Measurements from ENCODE around the gene FGF8. TPM values are rescaled to one million over a fixed set of nuclear protein-coding genes. Genes with fewer than 3 reads are reported as not detected.

The FGF8 gene
- total RNA-seq, 1 experiment from 2014 or later: not detected

DNA sequence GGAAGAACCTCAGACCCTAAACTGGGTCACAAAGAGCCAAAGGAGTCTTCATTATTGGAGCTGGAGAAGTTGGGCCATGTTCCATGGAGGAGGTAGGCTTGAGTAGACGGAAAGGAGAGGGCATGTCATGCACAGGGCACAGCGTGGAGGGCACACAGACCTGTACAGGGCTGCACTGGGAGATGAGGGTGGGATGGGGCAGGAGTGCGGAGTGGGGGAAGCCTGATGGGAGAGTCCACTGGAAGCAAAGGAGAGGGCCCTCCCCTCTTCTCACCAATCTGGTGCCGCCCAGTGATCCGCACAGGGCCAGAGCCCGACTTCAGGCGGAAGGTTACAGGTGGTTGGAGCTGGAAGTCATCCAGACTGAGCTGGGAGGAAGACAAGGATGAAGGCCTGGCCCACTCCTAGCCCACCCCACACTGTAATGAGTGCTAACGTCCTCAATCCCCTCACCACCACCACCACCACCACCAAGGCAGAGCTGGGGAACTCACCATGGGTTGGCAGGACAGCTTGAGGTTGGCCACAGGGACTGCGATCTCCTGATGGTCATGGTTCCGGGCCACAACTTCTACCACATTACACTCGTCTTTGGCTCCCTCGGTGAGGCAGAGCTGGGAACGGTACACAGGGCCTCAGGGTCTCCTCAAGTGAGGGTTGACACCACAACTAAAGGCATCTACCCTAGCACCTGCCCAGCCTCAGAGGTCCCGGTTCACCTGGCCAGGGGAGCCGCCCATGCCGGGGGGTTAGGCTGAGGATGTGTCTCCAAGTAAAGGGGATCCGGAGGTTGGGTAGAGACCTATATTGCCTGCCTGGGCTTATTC lies 6.3 kb upstream of the FGF8 start:
- peak overlapping the region; percentile 43 for H3K27ac ChIP-seq (ENCODE audit: low read depth, low read length, poor library complexity, severe bottlenecking)
- CTCF ChIA-PET: interaction anchor here (0.5 to 1.0 kb wide), 3 partner anchors 95 to 315 kb away, joined by 3 to 4 read pairs (median 4); no protein-coding TSS in a partner anchor
- POLR2A ChIA-PET (ENCODE audit: low non-redundant PET): no interaction called here
- no peaks in the 10 kb centered on the region for H3K9me3 ChIP-seq (ENCODE audit: low read depth, low read length, poor library complexity, severe bottlenecking)
- no peaks in the 10 kb centered on the region for H3K27me3 ChIP-seq (replicated peaks; ENCODE audit: insufficient read depth, low read depth, low read length, poor library complexity)
- H3K4me1 ChIP-seq (ENCODE audit: insufficient read depth, low read length, poor library complexity, severe bottlenecking): peaks cover 26% of the 10 kb centered on the region
- peaks cover 30% of the 10 kb centered on the region for H3K36me3 ChIP-seq (ENCODE audit: insufficient read depth, low read length, poor library complexity, severe bottlenecking)
- no TSS peak for BruUV-seq (replicated peaks)
- intact Hi-C loops (cut with micrococcal nuclease; ENCODE audit: unreplicated experiment): loop anchor here (1.0 to 5.0 kb wide), 2 partner anchors 35 to 567 kb away; partner anchors contain the start of gene OGA
- no peak for DNase-seq (ENCODE audit: low spot score)
- TF ChIP-seq, protein P1, sequence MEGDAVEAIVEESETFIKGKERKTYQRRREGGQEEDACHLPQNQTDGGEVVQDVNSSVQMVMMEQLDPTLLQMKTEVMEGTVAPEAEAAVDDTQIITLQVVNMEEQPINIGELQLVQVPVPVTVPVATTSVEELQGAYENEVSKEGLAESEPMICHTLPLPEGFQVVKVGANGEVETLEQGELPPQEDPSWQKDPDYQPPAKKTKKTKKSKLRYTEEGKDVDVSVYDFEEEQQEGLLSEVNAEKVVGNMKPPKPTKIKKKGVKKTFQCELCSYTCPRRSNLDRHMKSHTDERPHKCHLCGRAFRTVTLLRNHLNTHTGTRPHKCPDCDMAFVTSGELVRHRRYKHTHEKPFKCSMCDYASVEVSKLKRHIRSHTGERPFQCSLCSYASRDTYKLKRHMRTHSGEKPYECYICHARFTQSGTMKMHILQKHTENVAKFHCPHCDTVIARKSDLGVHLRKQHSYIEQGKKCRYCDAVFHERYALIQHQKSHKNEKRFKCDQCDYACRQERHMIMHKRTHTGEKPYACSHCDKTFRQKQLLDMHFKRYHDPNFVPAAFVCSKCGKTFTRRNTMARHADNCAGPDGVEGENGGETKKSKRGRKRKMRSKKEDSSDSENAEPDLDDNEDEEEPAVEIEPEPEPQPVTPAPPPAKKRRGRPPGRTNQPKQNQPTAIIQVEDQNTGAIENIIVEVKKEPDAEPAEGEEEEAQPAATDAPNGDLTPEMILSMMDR (conservative IDR thresholded peaks at IDR 0.05; ENCODE audit: low read depth, low read length): no peak
- no peak for TF ChIP-seq EZH2 (IDR thresholded peaks at IDR 0.05; ENCODE audit: borderline replicate concordance, low read depth, low read length, poor library complexity, severe bottlenecking)
- peak overlapping the region; percentile 72 for H3K4me3 ChIP-seq (ENCODE audit: low read depth, low read length, poor library complexity, severe bottlenecking)

- ChIA-PET POLR2A (ENCODE audit: low non-redundant PET) (no interaction called here), CTCF (interaction anchor here (0.5 to 1.3 kb wide), 12 partner anchors 11 to 1246 kb away, joined by 3 to 35 read pairs (median 4); partner anchors contain the start of gene HIF1AN)
- Histone ChIP-seq H3K4me3 (ENCODE audit: low read depth, low read length, poor library complexity, severe bottlenecking) (peak overlapping the region; percentile 72), H3K9me3 (ENCODE audit: low read depth, low read length, poor library complexity, severe bottlenecking) (no peaks in the 10 kb centered on the region), H3K4me1 (ENCODE audit: insufficient read depth, low read length, poor library complexity, severe bottlenecking) (peaks cover 26% of the 10 kb centered on the region), H3K27ac (ENCODE audit: low read depth, low read length, poor library complexity, severe bottlenecking) (no peak overlapping the region), H3K36me3 (ENCODE audit: insufficient read depth, low read length, poor library complexity, severe bottlenecking) (peaks cover 24% of the 10 kb centered on the region), H3K27me3 (replicated peaks; ENCODE audit: insufficient read depth, low read depth, low read length, poor library complexity) (peaks cover 5% of the 10 kb centered on the region)
- intact Hi-C loops (cut with micrococcal nuclease; ENCODE audit: unreplicated experiment): loop anchor here (1.0 to 5.0 kb wide), 2 partner anchors 36 to 566 kb away; partner anchors contain the start of gene OGA
- no TSS peak for BruUV-seq (replicated peaks)
- DNase-seq (ENCODE audit: low spot score): no peak
- TF ChIP-seq, protein P1 (conservative IDR thresholded peaks at IDR 0.05; ENCODE audit: low read depth, low read length): no peak
- no peak for TF ChIP-seq EZH2 (IDR thresholded peaks at IDR 0.05; ENCODE audit: borderline replicate concordance, low read depth, low read length, poor library complexity, severe bottlenecking)
Observed at GRCh38 chr10:101781655-101781983, 5.7 kb upstream of the FGF8 start.

- Histone ChIP-seq H3K27me3 (replicated peaks; ENCODE audit: insufficient read depth, low read depth, low read length, poor library complexity) (peaks cover 10% of the 10 kb centered on the region), H3K4me1 (ENCODE audit: insufficient read depth, low read length, poor library complexity, severe bottlenecking) (peaks cover 26% of the 10 kb centered on the region), H3K27ac (ENCODE audit: low read depth, low read length, poor library complexity, severe bottlenecking) (no peak overlapping the region), H3K9me3 (ENCODE audit: low read depth, low read length, poor library complexity, severe bottlenecking) (no peaks in the 10 kb centered on the region), H3K36me3 (ENCODE audit: insufficient read depth, low read length, poor library complexity, severe bottlenecking) (peaks cover 18% of the 10 kb centered on the region), H3K4me3 (ENCODE audit: low read depth, low read length, poor library complexity, severe bottlenecking) (no peak overlapping the region)
- ChIA-PET POLR2A (ENCODE audit: low non-redundant PET) (no interaction called here), CTCF (interaction anchor here (0.5 to 1.3 kb wide), 10 partner anchors 10 to 1245 kb away, joined by 3 to 35 read pairs (median 4); partner anchors contain the start of gene HIF1AN)
- no TSS peak for BruUV-seq (replicated peaks)
- intact Hi-C loops (cut with micrococcal nuclease; ENCODE audit: unreplicated experiment): loop anchor here (1.0 to 5.0 kb wide), 3 partner anchors 36 to 566 kb away; partner anchors contain the start of gene OGA
- TF ChIP-seq, protein P1 (conservative IDR thresholded peaks at IDR 0.05; ENCODE audit: low read depth, low read length): peak; percentile 91
- TF ChIP-seq EZH2 (IDR thresholded peaks at IDR 0.05; ENCODE audit: borderline replicate concordance, low read depth, low read length, poor library complexity, severe bottlenecking): no peak
- DNase-seq (ENCODE audit: low spot score): peak; percentile 84
Observed at GRCh38 chr10:101780818-101781654, 5.1 kb upstream of the FGF8 start.
